Smooth muscle cell (in vitro differentiated cells): Measurements from ENCODE around the gene THOC5. TPM values are rescaled to one million over a fixed set of nuclear protein-coding genes. Genes with fewer than 3 reads are reported as not detected.

ENCODE experiments used
- DNase-seq: peaks from one replicate; lab custom pipeline; 2025; ENCODE audit not compliant: unreplicated experiment; lab: John Stamatoyannopoulos, UW
- H2AFZ ChIP-seq: fragments of 200-600 bp; sonication (generic); 2 replicates; pipeline ENCODE4 v1.6.0; 2016; ENCODE audit warnings: antibody characterized with exemption, low read depth, mild to moderate bottlenecking
- H3F3A ChIP-seq: fragments of 200-600 bp; sonication (generic); 2 replicates; pipeline ENCODE4 v1.6.0; 2017; ENCODE audit warnings: antibody characterized with exemption, low read depth
- H3K27ac ChIP-seq: fragments of 200-600 bp; sonication (generic); 2 replicates; pipeline ENCODE4 v1.5.1; 2016; ENCODE audit warnings: low read depth, mild to moderate bottlenecking
- H3K27me3 ChIP-seq: fragments of 200-600 bp; sonication (generic); 2 replicates; pipeline ENCODE4 v1.6.1; 2016; ENCODE audit warnings: low read depth, mild to moderate bottlenecking
- H3K36me3 ChIP-seq: fragments of 200-600 bp; sonication (generic); 2 replicates; pipeline ENCODE4 v1.5.1; 2016; ENCODE audit warnings: low read depth
- H3K4me1 ChIP-seq: fragments of 200-600 bp; sonication (generic); 2 replicates; pipeline ENCODE4 v1.5.1; 2016; ENCODE audit warnings: low read depth
- H3K4me2 ChIP-seq: fragments of 200-600 bp; sonication (generic); 2 replicates; pipeline ENCODE4 v1.6.0; 2016; ENCODE audit warnings: mild to moderate bottlenecking
- H3K4me3 ChIP-seq: fragments of 200-600 bp; sonication (generic); 2 replicates; pipeline ENCODE4 v1.5.1; 2016; ENCODE audit warnings: mild to moderate bottlenecking
- H3K79me2 ChIP-seq: fragments of 200-600 bp; sonication (generic); 2 replicates; pipeline ENCODE4 v1.6.0; 2016; ENCODE audit warnings: low read depth, mild to moderate bottlenecking
- H3K9ac ChIP-seq: fragments of 200-600 bp; sonication (generic); 2 replicates; pipeline ENCODE4 v1.6.0; 2016; ENCODE audit warnings: low read depth
- H3K9me3 ChIP-seq: fragments of 200-600 bp; sonication (generic); replicated peaks from 2 replicates; pipeline ENCODE4 v1.5.1; 2016; ENCODE audit warnings: low read depth
- H4K20me1 ChIP-seq: fragments of 200-600 bp; sonication (generic); 2 replicates; pipeline ENCODE4 v1.6.0; 2016; ENCODE audit warnings: low read depth
- CTCF ChIP-seq: fragments of 200-600 bp; sonication (generic); IDR thresholded peaks from 2 replicates; pipeline ENCODE4 v1.5.1; 2017; ENCODE audit warnings: borderline replicate concordance, mild to moderate bottlenecking, antibody characterized with exemption; ENCODE audit not compliant: insufficient read depth, poor library complexity, severe bottlenecking
- WGBS: methylation state at CpG from one replicate; pipeline ENCODE4 v1.1.7; 2016; ENCODE audit warnings: low lambda C conversion rate; 5-methylcytosine and 5-hydroxymethylcytosine counted together
- polyA plus RNA-seq: library from polyadenylated mRNA; unstranded; fragments of >200 nt; fragmentation: Nextera tagmentation; extraction: Ambion mirVana; gene quantifications from 2 replicates; pipeline ENCODE4 v1.2.1, GENCODE V29; 2016
- total RNA-seq: library from RNA; depleted of rRNA; stranded (reverse); fragments of >200 nt; gene quantifications from 2 replicates; pipeline ENCODE4 v1.2.3, GENCODE V29; 2014

The THOC5 gene
- total and polyA plus RNA-seq, 2 experiments from 2014 or later, result 13.7 to 21.7 TPM

GRCh38 chr22:29581799-29582198 is 28.2 kb upstream of the THOC5 start:
- H2AFZ ChIP-seq, result peak overlapping the region; percentile 95
- H3K9me3 ChIP-seq, result no peaks in the 10 kb centered on the region
- H3K4me2 ChIP-seq, result no peak overlapping the region
- H3K27me3 ChIP-seq, result no peaks in the 10 kb centered on the region
- TF ChIP-seq CTCF, result no peak
- 90% methylated on average over 12 of the region's 12 CpGs for WGBS
- H3K9ac ChIP-seq, result no peak overlapping the region
- no peak overlapping the region for H3K27ac ChIP-seq
- H3F3A ChIP-seq, result no peaks in the 10 kb centered on the region
- H3K4me1 ChIP-seq, result peaks cover 7% of the 10 kb centered on the region
- no peak for DNase-seq
- no peaks in the 10 kb centered on the region for H3K36me3 ChIP-seq
- no peak overlapping the region for H3K4me3 ChIP-seq
- H4K20me1 ChIP-seq, result no peaks in the 10 kb centered on the region
- H3K79me2 ChIP-seq, result no peaks in the 10 kb centered on the region

- WGBS, result 30% methylated on average over 8 of the region's 8 CpGs
- no peaks in the 10 kb centered on the region for H3F3A ChIP-seq
- H2AFZ ChIP-seq, result peak overlapping the region; percentile 95
- H3K79me2 ChIP-seq, result no peaks in the 10 kb centered on the region
- no peaks in the 10 kb centered on the region for H3K27me3 ChIP-seq
- TF ChIP-seq CTCF, result no peak
- no peaks in the 10 kb centered on the region for H3K9me3 ChIP-seq
- no peak for DNase-seq
- no peaks in the 10 kb centered on the region for H3K36me3 ChIP-seq
- no peaks in the 10 kb centered on the region for H4K20me1 ChIP-seq
- no peak overlapping the region for H3K9ac ChIP-seq
- peaks cover 7% of the 10 kb centered on the region for H3K4me1 ChIP-seq
- peak overlapping the region; percentile 84 for H3K4me2 ChIP-seq
- H3K4me3 ChIP-seq, result peak overlapping the region; percentile 92
- no peak overlapping the region for H3K27ac ChIP-seq
Measured at GRCh38 chr22:29580200-29580810, 26.7 kb upstream of the THOC5 start.

GRCh38 chr22:29578462-29579200 is 25.1 kb upstream of the THOC5 start:
- no peaks in the 10 kb centered on the region for H3F3A ChIP-seq

More at GRCh38 chr22:29578462-29579200, 25.1 kb upstream of the THOC5 start:
- Histone ChIP-seq H3K9ac (no peak overlapping the region), H3K4me1 (peaks cover 7% of the 10 kb centered on the region), H3K27ac (no peak overlapping the region), H3K4me2 (no peak overlapping the region), H3K9me3 (no peaks in the 10 kb centered on the region), H4K20me1 (peaks cover 3% of the 10 kb centered on the region), H3K36me3 (no peaks in the 10 kb centered on the region), H3K79me2 (no peaks in the 10 kb centered on the region), H3K27me3 (no peaks in the 10 kb centered on the region), H3K4me3 (no peak overlapping the region), H2AFZ (no peak overlapping the region)
- no peak for DNase-seq
- 90% methylated on average over 10 of the region's 10 CpGs for WGBS
- no peak for TF ChIP-seq CTCF
